Measurements from ENCODE around the gene ZBTB17. TPM values are rescaled to one million over a fixed set of nuclear protein-coding genes. Genes with fewer than 3 reads are reported as not detected.
"Not testable (repeated sequence)": the region's sequence is repeated elsewhere in the genome, so short reads cannot be mapped to it uniquely, and the experiment has no call there.

ZBTB17 gene
- total RNA-seq, 1 donor: 40.0 TPM

- Histone ChIP-seq H3K4me1 (ENCODE audit: insufficient read depth, low read length) (no peaks in the 10 kb centered on the region), H3K4me3 (ENCODE audit: low read length) (no peak overlapping the region), H3K27me3 (ENCODE audit: insufficient read depth, low read length) (no peaks in the 10 kb centered on the region), H3K9me3 (ENCODE audit: low read depth, low read length) (no peaks in the 10 kb centered on the region)
Measured at GRCh38 chr1:15934211-15935055, 41.5 kb downstream of the ZBTB17 start.

- Histone ChIP-seq H3K9me3 (ENCODE audit: low read depth, low read length) (no peaks in the 10 kb centered on the region), H3K4me3 (ENCODE audit: low read length) (no peak overlapping the region), H3K27me3 (ENCODE audit: insufficient read depth, low read length) (no peaks in the 10 kb centered on the region), H3K4me1 (ENCODE audit: insufficient read depth, low read length) (no peaks in the 10 kb centered on the region)
Measured at GRCh38 chr1:15933684-15934083, 42.2 kb downstream of the ZBTB17 start.

GRCh38 chr1:15932612-15933011 lies 43.3 kb downstream of the ZBTB17 start:
- no peaks in the 10 kb centered on the region for H3K4me1 ChIP-seq (ENCODE audit: insufficient read depth, low read length)
- H3K9me3 ChIP-seq (ENCODE audit: low read depth, low read length): no peaks in the 10 kb centered on the region
- H3K27me3 ChIP-seq (ENCODE audit: insufficient read depth, low read length): no peaks in the 10 kb centered on the region
- no peak overlapping the region for H3K4me3 ChIP-seq (ENCODE audit: low read length)

GRCh38 chr1:15931884-15932283 lies 44.0 kb downstream of the ZBTB17 start:
- H3K4me3 ChIP-seq (ENCODE audit: low read length): no peak overlapping the region
- no peaks in the 10 kb centered on the region for H3K4me1 ChIP-seq (ENCODE audit: insufficient read depth, low read length)
- H3K9me3 ChIP-seq (ENCODE audit: low read depth, low read length): no peaks in the 10 kb centered on the region
- no peaks in the 10 kb centered on the region for H3K27me3 ChIP-seq (ENCODE audit: insufficient read depth, low read length)

GRCh38 chr1:15931401-15931800 lies 44.5 kb downstream of the ZBTB17 start:
- H3K4me1 ChIP-seq (ENCODE audit: insufficient read depth, low read length): no peaks in the 10 kb centered on the region
- H3K4me3 ChIP-seq (ENCODE audit: low read length): no peak overlapping the region
- no peaks in the 10 kb centered on the region for H3K9me3 ChIP-seq (ENCODE audit: low read depth, low read length)
- H3K27me3 ChIP-seq (ENCODE audit: insufficient read depth, low read length): no peaks in the 10 kb centered on the region

- no peaks in the 10 kb centered on the region for H3K4me1 ChIP-seq (ENCODE audit: insufficient read depth, low read length)
- no peaks in the 10 kb centered on the region for H3K27me3 ChIP-seq (ENCODE audit: insufficient read depth, low read length)
- H3K9me3 ChIP-seq (ENCODE audit: low read depth, low read length): no peaks in the 10 kb centered on the region
- H3K4me3 ChIP-seq (ENCODE audit: low read length): no peak overlapping the region
Measured at GRCh38 chr1:15928971-15929965, 46.6 kb downstream of the ZBTB17 start.

GRCh38 chr1:15926448-15926847 lies 49.5 kb downstream of the ZBTB17 start:
- H3K4me1 ChIP-seq (ENCODE audit: insufficient read depth, low read length); H3K9me3 ChIP-seq (ENCODE audit: low read depth, low read length); H3K27me3 ChIP-seq (ENCODE audit: insufficient read depth, low read length); H3K4me3 ChIP-seq (ENCODE audit: low read length): not testable (repeated sequence)

GRCh38 chr1:15923241-15923640 lies 52.7 kb downstream of the ZBTB17 start:
- Histone ChIP-seq H3K4me3 (ENCODE audit: low read length) (no peak overlapping the region), H3K4me1 (ENCODE audit: insufficient read depth, low read length) (no peaks in the 10 kb centered on the region), H3K9me3 (ENCODE audit: low read depth, low read length) (no peaks in the 10 kb centered on the region), H3K27me3 (ENCODE audit: insufficient read depth, low read length) (no peaks in the 10 kb centered on the region)

- H3K27me3 ChIP-seq (ENCODE audit: insufficient read depth, low read length): no peaks in the 10 kb centered on the region
- H3K4me1 ChIP-seq (ENCODE audit: insufficient read depth, low read length): peaks cover 4% of the 10 kb centered on the region
- H3K4me3 ChIP-seq (ENCODE audit: low read length): no peak overlapping the region
- H3K9me3 ChIP-seq (ENCODE audit: low read depth, low read length): no peaks in the 10 kb centered on the region
Measured at GRCh38 chr1:15918962-15919715, 56.8 kb downstream of the ZBTB17 start.

GRCh38 chr1:15916916-15917315 lies 59.0 kb downstream of the ZBTB17 start:
- Histone ChIP-seq H3K4me1 (ENCODE audit: insufficient read depth, low read length) (peaks cover 4% of the 10 kb centered on the region), H3K9me3 (ENCODE audit: low read depth, low read length) (no peaks in the 10 kb centered on the region), H3K4me3 (ENCODE audit: low read length) (no peak overlapping the region), H3K27me3 (ENCODE audit: insufficient read depth, low read length) (no peaks in the 10 kb centered on the region)

GRCh38 chr1:15916417-15916816 lies 59.5 kb downstream of the ZBTB17 start:
- H3K27me3 ChIP-seq (ENCODE audit: insufficient read depth, low read length): no peaks in the 10 kb centered on the region
- H3K4me1 ChIP-seq (ENCODE audit: insufficient read depth, low read length): peaks cover 4% of the 10 kb centered on the region
- H3K4me3 ChIP-seq (ENCODE audit: low read length): no peak overlapping the region
- no peaks in the 10 kb centered on the region for H3K9me3 ChIP-seq (ENCODE audit: low read depth, low read length)

- Histone ChIP-seq H3K9me3 (ENCODE audit: low read depth, low read length) (no peaks in the 10 kb centered on the region), H3K27me3 (ENCODE audit: insufficient read depth, low read length) (no peaks in the 10 kb centered on the region), H3K4me1 (ENCODE audit: insufficient read depth, low read length) (peaks cover 4% of the 10 kb centered on the region), H3K4me3 (ENCODE audit: low read length) (no peak overlapping the region)
Measured at GRCh38 chr1:15915991-15916390, 59.9 kb downstream of the ZBTB17 start.

- H3K27me3 ChIP-seq (ENCODE audit: insufficient read depth, low read length); H3K9me3 ChIP-seq (ENCODE audit: low read depth, low read length); H3K4me3 ChIP-seq (ENCODE audit: low read length); H3K4me1 ChIP-seq (ENCODE audit: insufficient read depth, low read length): not testable (repeated sequence)
Measured at GRCh38 chr1:15913607-15914006, 62.3 kb downstream of the ZBTB17 start.

- Histone ChIP-seq H3K27me3 (ENCODE audit: insufficient read depth, low read length) (no peaks in the 10 kb centered on the region), H3K4me1 (ENCODE audit: insufficient read depth, low read length) (peaks cover 4% of the 10 kb centered on the region), H3K9me3 (ENCODE audit: low read depth, low read length) (no peaks in the 10 kb centered on the region), H3K4me3 (ENCODE audit: low read length) (no peak overlapping the region)
Measured at GRCh38 chr1:15911927-15912326, 64.0 kb downstream of the ZBTB17 start.

- Histone ChIP-seq H3K4me3 (ENCODE audit: low read length) (no peak overlapping the region), H3K4me1 (ENCODE audit: insufficient read depth, low read length) (peaks cover 4% of the 10 kb centered on the region), H3K9me3 (ENCODE audit: low read depth, low read length) (no peaks in the 10 kb centered on the region), H3K27me3 (ENCODE audit: insufficient read depth, low read length) (no peaks in the 10 kb centered on the region)
Measured at GRCh38 chr1:15911141-15911540, 64.8 kb downstream of the ZBTB17 start.
